ENCODE measurements around the gene PDP2. TPM values are rescaled to one million over a fixed set of nuclear protein-coding genes. Genes with fewer than 3 reads are reported as not detected.

The PDP2 gene
- total and polyA plus RNA-seq, 10 of the 15 experiments (the other 5 are each of a cell fraction or from before 2014, with no cell fraction given): 1.9 to 31.1 (median 6.2) TPM

- TF ChIP-seq PBX3 (IDR thresholded peaks at IDR 0.05; ENCODE audit: insufficient replicate concordance, low read depth, low read length) (peak; percentile 100), RBBP5 (conservative IDR thresholded peaks at IDR 0.05) (no peak), ZSCAN29 (IDR thresholded peaks at IDR 0.05) (no peak), RAD21 (IDR thresholded peaks at IDR 0.05; ENCODE audit: insufficient read depth, low read depth, low read length) (no peak), BCL11A (IDR thresholded peaks at IDR 0.05; ENCODE audit: low read depth, low read length) (no peak), CEBPB (IDR thresholded peaks at IDR 0.05; ENCODE audit: borderline replicate concordance in 1 of 2, low read depth in 2 of 2, low read length in 2 of 2) (no peak), CBX5 (IDR thresholded peaks at IDR 0.05; ENCODE audit: low read depth) (no peak), NKRF (conservative IDR thresholded peaks at IDR 0.05) (peak; percentile 94), SRF (IDR thresholded peaks at IDR 0.05; ENCODE audit: low read depth in 2 of 2, low read length in 2 of 2) (no peak), CHD2 (IDR thresholded peaks at IDR 0.05; ENCODE audit: borderline replicate concordance, low read depth, low read length) (peak; percentile 94), POLR2A (IDR thresholded peaks at IDR 0.05; ENCODE audit: low read depth, low read length) (peak; percentile 88), BCLAF1 (IDR thresholded peaks at IDR 0.05) (no peak), GATAD2B (conservative IDR thresholded peaks at IDR 0.05; ENCODE audit: low read depth) (peak; percentile 76), TBL1XR1 (IDR thresholded peaks at IDR 0.05; ENCODE audit: low read depth, low read length) (peak; percentile 35; the same call in 1 of the 2 replicates), ZZZ3 (IDR thresholded peaks at IDR 0.05; ENCODE audit: control insufficient read depth, insufficient read length, low read depth) (no peak), ZBTB4 (CRISPR knock-in tag; IDR thresholded peaks at IDR 0.05) (no peak), SIX5 (IDR thresholded peaks at IDR 0.05; ENCODE audit: low read depth, low read length, severe bottlenecking) (no peak), RAD51 (IDR thresholded peaks at IDR 0.05) (peak; percentile 84), PML (IDR thresholded peaks at IDR 0.05; ENCODE audit: low read length) (no peak), MTA2 (IDR thresholded peaks at IDR 0.05; ENCODE audit: low read depth) (0 out of 2 replicates have a peak, but pooled peaks have one; percentile 22), NFYA (IDR thresholded peaks at IDR 0.05; ENCODE audit: borderline replicate concordance, low read depth, low read length) (peak; percentile 63), SREBF1 (IDR thresholded peaks at IDR 0.05; ENCODE audit: low read length) (0 out of 2 replicates have a peak, but pooled peaks have one; percentile 25)
Observed at GRCh38 chr16:66880288-66881013, at the start of gene PDP2 (continued).

All from GM12878 (cell line).